Astrocyte (in vitro differentiated cells and primary cell): ENCODE measurements around the gene RNF214.

Source experiments
- EZH2 ChIP-seq: IDR thresholded peaks from 2 replicates; pipeline ENCODE4 v1.6.1; 2012; ENCODE audit warnings: mild to moderate bottlenecking, low read length, inconsistent platforms; ENCODE audit not compliant: insufficient read depth
- TF ChIP-seq, protein P1 (sequence below): IDR thresholded peaks from 2 replicates; pipeline ENCODE4 v1.5.1; 2011; ENCODE audit warnings: low read depth, mild to moderate bottlenecking, inconsistent platforms, low read length, moderate library complexity; ENCODE audit not compliant: insufficient read depth

DNA sequence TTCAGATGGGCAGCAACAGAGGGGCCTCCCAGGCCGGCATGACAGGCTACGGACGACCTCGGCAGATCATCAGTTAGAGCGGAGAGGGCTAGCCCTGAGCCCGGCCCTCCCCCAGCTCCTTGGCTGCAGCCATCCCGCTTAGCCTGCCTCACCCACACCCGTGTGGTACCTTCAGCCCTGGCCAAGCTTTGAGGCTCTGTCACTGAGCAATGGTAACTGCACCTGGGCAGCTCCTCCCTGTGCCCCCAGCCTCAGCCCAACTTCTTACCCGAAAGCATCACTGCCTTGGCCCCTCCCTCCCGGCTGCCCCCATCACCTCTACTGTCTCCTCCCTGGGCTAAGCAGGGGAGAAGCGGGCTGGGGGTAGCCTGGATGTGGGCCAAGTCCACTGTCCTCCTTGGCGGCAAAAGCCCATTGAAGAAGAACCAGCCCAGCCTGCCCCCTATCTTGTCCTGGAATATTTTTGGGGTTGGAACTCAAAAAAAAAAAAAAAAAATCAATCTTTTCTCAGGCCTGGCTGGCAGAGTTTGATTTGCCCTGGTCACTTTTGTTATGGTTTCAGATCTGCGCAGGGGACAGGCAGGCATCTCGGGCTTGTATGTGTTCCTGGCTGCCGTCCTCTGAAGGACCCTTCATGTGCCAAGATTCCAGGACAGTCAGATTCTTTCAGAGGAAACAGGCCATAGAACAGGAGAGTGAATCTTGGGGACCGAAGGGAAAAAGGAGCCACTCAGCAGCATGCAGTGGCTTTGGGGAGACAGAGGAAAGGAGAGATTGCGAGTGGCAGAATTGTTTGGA lies 28.0 kb upstream of the RNF214 start:
- TF ChIP-seq, protein P1, sequence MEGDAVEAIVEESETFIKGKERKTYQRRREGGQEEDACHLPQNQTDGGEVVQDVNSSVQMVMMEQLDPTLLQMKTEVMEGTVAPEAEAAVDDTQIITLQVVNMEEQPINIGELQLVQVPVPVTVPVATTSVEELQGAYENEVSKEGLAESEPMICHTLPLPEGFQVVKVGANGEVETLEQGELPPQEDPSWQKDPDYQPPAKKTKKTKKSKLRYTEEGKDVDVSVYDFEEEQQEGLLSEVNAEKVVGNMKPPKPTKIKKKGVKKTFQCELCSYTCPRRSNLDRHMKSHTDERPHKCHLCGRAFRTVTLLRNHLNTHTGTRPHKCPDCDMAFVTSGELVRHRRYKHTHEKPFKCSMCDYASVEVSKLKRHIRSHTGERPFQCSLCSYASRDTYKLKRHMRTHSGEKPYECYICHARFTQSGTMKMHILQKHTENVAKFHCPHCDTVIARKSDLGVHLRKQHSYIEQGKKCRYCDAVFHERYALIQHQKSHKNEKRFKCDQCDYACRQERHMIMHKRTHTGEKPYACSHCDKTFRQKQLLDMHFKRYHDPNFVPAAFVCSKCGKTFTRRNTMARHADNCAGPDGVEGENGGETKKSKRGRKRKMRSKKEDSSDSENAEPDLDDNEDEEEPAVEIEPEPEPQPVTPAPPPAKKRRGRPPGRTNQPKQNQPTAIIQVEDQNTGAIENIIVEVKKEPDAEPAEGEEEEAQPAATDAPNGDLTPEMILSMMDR, result no peak
- TF ChIP-seq EZH2, result no peak
